ENCODE measurements around the gene ITGA2B. TPM values are rescaled to one million over a fixed set of nuclear protein-coding genes. Genes with fewer than 3 reads are reported as not detected.

ITGA2B gene
- total and polyA plus RNA-seq, 10 of the 15 experiments (the other 5 are each of a cell fraction or from before 2014, with no cell fraction given): 0.04 to 0.51 (median 0.21) TPM; not detected in 1

DNA sequence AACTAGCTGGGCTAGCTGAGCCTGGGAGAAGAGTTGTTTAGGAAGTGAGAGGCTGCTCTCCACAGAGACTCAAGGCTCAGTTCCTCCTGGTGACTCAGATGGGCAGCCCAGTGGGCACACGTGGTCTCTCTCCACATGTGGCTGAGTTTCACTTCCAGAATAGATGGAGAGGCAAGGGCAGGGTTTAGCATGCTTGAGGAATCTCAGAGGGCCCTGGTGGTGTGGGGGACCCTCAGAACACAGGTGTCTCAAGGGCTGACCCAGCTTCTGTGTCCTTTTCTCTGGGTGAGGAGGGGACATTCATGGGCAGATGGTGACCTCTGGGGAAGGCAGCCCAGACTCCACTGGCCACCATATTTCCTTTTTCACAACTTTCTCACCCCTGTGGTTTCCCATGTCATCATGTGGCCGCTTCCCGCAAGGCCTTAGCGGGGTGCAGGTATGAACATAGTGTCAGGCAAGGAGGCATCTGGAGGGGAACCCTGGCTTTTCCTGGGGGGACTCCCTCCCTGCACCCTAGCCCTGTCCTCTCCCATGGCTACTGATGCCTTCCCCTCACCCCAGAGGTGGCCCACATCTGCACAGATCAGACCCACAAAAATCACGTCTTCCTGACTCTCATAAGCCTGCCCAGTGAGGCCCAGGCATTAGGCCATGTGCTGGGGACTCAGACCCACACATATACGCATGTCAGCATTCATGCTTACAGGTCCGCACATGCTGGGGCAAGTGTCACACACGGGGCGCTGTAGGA, 41.0 kb downstream of the ITGA2B start (continued):
- TF ChIP-seq, protein P1, sequence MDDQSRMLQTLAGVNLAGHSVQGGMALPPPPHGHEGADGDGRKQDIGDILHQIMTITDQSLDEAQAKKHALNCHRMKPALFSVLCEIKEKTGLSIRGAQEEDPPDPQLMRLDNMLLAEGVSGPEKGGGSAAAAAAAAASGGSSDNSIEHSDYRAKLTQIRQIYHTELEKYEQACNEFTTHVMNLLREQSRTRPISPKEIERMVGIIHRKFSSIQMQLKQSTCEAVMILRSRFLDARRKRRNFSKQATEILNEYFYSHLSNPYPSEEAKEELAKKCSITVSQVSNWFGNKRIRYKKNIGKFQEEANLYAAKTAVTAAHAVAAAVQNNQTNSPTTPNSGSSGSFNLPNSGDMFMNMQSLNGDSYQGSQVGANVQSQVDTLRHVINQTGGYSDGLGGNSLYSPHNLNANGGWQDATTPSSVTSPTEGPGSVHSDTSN (IDR thresholded peaks at IDR 0.05; ENCODE audit: insufficient replicate concordance, low read depth, low read length): no peak
- TF ChIP-seq, protein P2, sequence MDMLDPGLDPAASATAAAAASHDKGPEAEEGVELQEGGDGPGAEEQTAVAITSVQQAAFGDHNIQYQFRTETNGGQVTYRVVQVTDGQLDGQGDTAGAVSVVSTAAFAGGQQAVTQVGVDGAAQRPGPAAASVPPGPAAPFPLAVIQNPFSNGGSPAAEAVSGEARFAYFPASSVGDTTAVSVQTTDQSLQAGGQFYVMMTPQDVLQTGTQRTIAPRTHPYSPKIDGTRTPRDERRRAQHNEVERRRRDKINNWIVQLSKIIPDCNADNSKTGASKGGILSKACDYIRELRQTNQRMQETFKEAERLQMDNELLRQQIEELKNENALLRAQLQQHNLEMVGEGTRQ (IDR thresholded peaks at IDR 0.05; ENCODE audit: borderline replicate concordance, low read depth, low read length): peak; percentile 71
- no peak for TF ChIP-seq ZNF207 (IDR thresholded peaks at IDR 0.05; ENCODE audit: borderline replicate concordance)
- TF ChIP-seq IKZF2 (IDR thresholded peaks at IDR 0.05): peak; percentile 96
- no peak for TF ChIP-seq LARP7 (IDR thresholded peaks at IDR 0.05)
- TF ChIP-seq NFXL1 (IDR thresholded peaks at IDR 0.05; ENCODE audit: borderline replicate concordance): no peak
- TF ChIP-seq WRNIP1 (IDR thresholded peaks at IDR 0.05; ENCODE audit: borderline replicate concordance, low read depth, low read length): no peak
- TF ChIP-seq, protein P3, sequence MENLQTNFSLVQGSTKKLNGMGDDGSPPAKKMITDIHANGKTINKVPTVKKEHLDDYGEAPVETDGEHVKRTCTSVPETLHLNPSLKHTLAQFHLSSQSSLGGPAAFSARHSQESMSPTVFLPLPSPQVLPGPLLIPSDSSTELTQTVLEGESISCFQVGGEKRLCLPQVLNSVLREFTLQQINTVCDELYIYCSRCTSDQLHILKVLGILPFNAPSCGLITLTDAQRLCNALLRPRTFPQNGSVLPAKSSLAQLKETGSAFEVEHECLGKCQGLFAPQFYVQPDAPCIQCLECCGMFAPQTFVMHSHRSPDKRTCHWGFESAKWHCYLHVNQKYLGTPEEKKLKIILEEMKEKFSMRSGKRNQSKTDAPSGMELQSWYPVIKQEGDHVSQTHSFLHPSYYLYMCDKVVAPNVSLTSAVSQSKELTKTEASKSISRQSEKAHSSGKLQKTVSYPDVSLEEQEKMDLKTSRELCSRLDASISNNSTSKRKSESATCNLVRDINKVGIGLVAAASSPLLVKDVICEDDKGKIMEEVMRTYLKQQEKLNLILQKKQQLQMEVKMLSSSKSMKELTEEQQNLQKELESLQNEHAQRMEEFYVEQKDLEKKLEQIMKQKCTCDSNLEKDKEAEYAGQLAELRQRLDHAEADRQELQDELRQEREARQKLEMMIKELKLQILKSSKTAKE (IDR thresholded peaks at IDR 0.05; ENCODE audit: low read depth, poor library complexity, severe bottlenecking): peak; percentile 81
- TF ChIP-seq CBX3 (IDR thresholded peaks at IDR 0.05; ENCODE audit: borderline replicate concordance, low read depth): no peak
- no peak for TF ChIP-seq RBBP5 (conservative IDR thresholded peaks at IDR 0.05)
- peak in 1 of 2 experiments; percentile 68; a peak in 1 of 4 replicates for TF ChIP-seq SRF (IDR thresholded peaks at IDR 0.05; ENCODE audit: low read depth in 2 of 2, low read length in 2 of 2)
- TF ChIP-seq RB1 (IDR thresholded peaks at IDR 0.05; ENCODE audit: borderline replicate concordance): no peak
- TF ChIP-seq GABPA (IDR thresholded peaks at IDR 0.05; ENCODE audit: low read depth): no peak
- TF ChIP-seq ASH2L (IDR thresholded peaks at IDR 0.05; ENCODE audit: borderline replicate concordance, low read depth): no peak
- TF ChIP-seq BRCA1 (IDR thresholded peaks at IDR 0.05; ENCODE audit: low read depth, low read length): no peak
- peak; percentile 91; the same call in 1 of the 2 replicates for TF ChIP-seq NFIC (IDR thresholded peaks at IDR 0.05; ENCODE audit: low read depth, low read length)
- TF ChIP-seq CEBPB (IDR thresholded peaks at IDR 0.05; ENCODE audit: borderline replicate concordance in 1 of 2, low read depth in 2 of 2, low read length in 2 of 2): no peak
- no peak for TF ChIP-seq RELA (IDR thresholded peaks at IDR 0.05; ENCODE audit: borderline replicate concordance, partially characterized antibody)
- no peak for TF ChIP-seq TARDBP (IDR thresholded peaks at IDR 0.05; ENCODE audit: borderline replicate concordance)
- peak; percentile 87; the same call in 1 of the 2 replicates for TF ChIP-seq BACH1 (IDR thresholded peaks at IDR 0.05; ENCODE audit: borderline replicate concordance)
- TF ChIP-seq PML (IDR thresholded peaks at IDR 0.05; ENCODE audit: low read length): 0 out of 2 replicates have a peak, but pooled peaks have one; percentile 70
- TF ChIP-seq, protein P4, sequence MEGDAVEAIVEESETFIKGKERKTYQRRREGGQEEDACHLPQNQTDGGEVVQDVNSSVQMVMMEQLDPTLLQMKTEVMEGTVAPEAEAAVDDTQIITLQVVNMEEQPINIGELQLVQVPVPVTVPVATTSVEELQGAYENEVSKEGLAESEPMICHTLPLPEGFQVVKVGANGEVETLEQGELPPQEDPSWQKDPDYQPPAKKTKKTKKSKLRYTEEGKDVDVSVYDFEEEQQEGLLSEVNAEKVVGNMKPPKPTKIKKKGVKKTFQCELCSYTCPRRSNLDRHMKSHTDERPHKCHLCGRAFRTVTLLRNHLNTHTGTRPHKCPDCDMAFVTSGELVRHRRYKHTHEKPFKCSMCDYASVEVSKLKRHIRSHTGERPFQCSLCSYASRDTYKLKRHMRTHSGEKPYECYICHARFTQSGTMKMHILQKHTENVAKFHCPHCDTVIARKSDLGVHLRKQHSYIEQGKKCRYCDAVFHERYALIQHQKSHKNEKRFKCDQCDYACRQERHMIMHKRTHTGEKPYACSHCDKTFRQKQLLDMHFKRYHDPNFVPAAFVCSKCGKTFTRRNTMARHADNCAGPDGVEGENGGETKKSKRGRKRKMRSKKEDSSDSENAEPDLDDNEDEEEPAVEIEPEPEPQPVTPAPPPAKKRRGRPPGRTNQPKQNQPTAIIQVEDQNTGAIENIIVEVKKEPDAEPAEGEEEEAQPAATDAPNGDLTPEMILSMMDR (IDR thresholded peaks at IDR 0.05 in 2 of 3, conservative IDR thresholded peaks at IDR 0.05 in 1 of 3; ENCODE audit: control insufficient read depth in 2 of 3, extremely low read depth in 1 of 3, insufficient read depth in 1 of 3, low read depth in 3 of 3, low read length in 3 of 3): 0 out of 6 replicates have a peak, but pooled peaks of 1 of the 3 experiments have one; percentile 6
- peak; percentile 96 for TF ChIP-seq MXI1 (IDR thresholded peaks at IDR 0.05; ENCODE audit: low read depth, low read length)
- peak; percentile 96 for TF ChIP-seq NR2F1 (conservative IDR thresholded peaks at IDR 0.05)

Data from GM12878 (cell line).